Glomerular visceral epithelial cell (primary cell): Measurements from ENCODE around the gene SLC38A1.
"Not testable (repeated sequence)": the region's sequence is repeated elsewhere in the genome, so short reads cannot be mapped to it uniquely, and the experiment has no call there.

Experiments
- DNase-seq: peaks from one replicate; pipeline ENCODE4 v3.0.0-alpha.2; 2016; ENCODE audit errors: extremely low spot score

The SLC38A1 gene

GRCh38 chr12:46207644-46208043 lies 61.2 kb downstream of the SLC38A1 start:
- DNase-seq, result no peak

DNA sequence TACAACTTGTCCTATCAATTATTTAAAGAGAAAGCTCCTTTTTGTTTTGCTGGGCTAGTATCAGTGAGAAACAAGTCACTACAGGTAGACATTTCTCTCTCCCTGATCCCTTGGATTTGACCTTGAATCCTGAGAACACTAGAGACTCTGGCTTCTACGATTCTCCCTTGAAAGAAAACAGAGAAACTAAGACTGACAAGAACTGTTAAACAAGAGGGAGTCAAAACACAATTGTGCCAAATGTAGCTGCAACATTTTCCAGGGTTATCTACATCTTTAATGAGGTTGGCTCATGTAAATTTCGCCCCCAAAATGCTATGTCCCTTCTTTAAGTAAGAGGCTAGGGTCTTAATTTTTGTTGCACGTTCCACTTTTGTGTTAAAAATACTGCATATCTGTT lies 62.4 kb downstream of the SLC38A1 start:
- no peak for DNase-seq

- DNase-seq, result no peak
These were observed 63.5 kb downstream of the SLC38A1 start for GRCh38 chr12:46205294-46205693.

- DNase-seq, result no peak
These were observed 67.5 kb downstream of the SLC38A1 start for GRCh38 chr12:46201284-46201789.

GRCh38 chr12:46200551-46200950 lies 68.3 kb downstream of the SLC38A1 start:
- DNase-seq, result no peak

GRCh38 chr12:46198913-46199312 lies 69.9 kb downstream of the SLC38A1 start:
- DNase-seq, result no peak

DNA sequence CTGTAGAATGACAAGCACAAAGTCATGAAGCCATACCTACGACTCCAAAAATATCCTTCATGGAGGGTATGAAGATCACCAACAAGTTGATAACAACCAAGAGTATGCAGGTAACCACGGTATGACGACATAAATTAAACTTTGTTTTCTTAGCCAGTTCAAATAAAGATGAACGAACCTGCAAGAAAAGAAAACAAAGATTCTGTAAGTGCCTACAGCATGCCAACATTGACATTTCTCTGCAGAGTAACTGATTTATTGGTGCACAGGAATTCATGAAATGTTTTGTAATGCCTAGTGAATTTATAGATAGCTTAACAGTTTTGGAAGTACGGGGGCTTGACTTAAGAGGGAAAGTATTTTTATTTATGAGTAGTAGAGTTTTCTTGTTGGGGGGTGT lies 71.0 kb downstream of the SLC38A1 start:
- no peak for DNase-seq

DNA sequence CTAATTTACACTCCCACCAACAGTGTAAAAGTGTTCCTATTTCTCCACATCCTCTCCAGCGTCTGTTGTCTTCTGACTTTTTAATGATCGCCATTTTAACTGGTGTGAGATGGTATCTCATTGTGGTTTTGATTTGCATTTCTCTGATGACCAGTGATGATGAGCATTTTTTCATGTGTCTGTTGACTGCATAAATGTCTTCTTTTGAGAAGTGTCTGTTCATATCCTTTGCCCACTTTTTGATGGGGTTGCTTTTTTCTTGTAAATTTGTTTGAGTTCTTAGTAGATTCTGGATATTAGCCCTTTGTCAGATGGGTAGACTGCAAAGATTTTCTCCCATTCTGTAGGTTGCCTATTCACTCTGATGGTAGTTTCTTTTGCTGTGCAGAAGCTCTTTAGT lies 78.3 kb downstream of the SLC38A1 start:
- DNase-seq, result not testable (repeated sequence)

GRCh38 chr12:46188170-46188569 lies 80.7 kb downstream of the SLC38A1 start:
- DNase-seq, result no peak

DNA sequence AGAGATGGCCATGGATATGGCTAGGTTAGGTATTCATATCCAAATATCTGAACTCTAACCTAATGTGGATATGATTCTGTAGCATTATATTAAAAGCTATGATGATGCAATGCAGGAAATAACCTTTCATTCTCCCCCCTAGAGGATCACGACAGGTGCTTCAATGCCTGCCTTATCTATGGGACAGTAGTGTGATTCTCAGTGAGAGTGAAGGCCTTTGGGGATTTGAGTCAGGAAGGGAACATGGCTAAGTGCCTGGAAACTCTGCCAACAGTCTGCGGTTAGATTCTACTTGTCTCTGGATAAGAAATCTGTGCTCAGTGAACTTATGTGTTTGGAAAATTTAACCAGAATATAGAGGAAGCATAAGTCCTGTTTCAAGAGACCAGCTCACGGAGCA lies 81.8 kb downstream of the SLC38A1 start:
- DNase-seq, result no peak

DNA sequence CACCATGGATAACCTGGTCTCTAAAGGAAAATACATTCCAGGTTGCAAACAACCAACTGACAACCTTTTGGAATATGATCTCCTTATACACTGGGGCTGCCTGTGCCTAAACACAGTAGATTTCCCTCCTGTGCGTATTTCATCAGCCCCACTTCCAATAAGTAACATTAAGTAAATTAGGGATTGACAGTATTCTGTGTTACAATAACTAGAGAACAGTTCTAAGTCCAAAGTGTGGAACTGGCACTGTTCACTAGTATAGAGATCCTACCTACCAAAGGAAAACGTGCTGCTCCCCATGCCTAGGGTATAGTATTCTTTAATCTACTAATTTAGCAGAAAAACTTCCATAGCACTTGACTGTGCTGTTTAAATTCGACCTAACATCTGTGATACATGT lies 82.8 kb downstream of the SLC38A1 start:
- DNase-seq, result no peak

- DNase-seq, result no peak
These were observed 83.2 kb downstream of the SLC38A1 start for GRCh38 chr12:46185686-46186085.

DNA sequence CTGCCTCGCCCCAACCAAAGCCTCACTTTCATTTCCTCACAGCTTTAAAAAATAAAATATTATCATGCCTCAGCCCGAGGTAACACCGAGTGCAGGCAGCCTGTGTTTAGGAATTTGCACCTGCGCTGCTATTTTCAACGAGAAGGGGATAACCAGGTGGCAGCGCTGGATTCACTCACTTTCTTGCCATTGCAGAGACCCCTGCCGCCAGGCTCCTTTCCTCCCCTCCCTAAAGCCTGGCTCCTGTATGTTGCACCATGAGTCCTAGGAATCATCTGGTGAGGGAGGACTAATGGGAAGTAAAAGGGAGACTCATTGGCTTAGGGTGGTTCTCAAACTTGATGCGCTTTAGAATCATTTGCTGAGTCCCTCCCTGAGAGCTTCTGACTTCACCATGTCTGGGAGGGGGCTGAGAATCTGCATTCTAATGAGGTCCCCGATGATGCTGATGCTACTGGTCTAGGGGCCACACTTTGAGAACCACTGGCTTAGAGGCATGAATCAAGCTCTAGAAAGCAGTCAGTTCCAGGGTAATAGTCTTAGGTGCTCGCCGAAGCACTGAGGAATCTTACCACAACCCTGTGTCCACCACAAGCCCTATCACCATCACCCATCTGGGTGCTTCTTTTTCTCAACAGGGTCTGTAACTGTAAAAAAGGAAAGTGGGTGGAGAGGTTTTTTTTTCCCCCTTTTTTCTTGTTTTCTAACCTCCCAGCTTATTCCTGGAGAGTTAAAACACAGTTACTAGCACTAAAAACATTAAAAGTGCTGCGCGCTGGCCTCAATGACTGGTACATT lies 83.8 kb downstream of the SLC38A1 start:
- DNase-seq, result no peak

GRCh38 chr12:46183112-46183511 lies 85.7 kb downstream of the SLC38A1 start:
- no peak for DNase-seq

- DNase-seq, result no peak
These were observed 87.4 kb downstream of the SLC38A1 start for GRCh38 chr12:46181465-46181864.

- DNase-seq, result no peak
These were observed 89.0 kb downstream of the SLC38A1 start for GRCh38 chr12:46179693-46180452.

DNA sequence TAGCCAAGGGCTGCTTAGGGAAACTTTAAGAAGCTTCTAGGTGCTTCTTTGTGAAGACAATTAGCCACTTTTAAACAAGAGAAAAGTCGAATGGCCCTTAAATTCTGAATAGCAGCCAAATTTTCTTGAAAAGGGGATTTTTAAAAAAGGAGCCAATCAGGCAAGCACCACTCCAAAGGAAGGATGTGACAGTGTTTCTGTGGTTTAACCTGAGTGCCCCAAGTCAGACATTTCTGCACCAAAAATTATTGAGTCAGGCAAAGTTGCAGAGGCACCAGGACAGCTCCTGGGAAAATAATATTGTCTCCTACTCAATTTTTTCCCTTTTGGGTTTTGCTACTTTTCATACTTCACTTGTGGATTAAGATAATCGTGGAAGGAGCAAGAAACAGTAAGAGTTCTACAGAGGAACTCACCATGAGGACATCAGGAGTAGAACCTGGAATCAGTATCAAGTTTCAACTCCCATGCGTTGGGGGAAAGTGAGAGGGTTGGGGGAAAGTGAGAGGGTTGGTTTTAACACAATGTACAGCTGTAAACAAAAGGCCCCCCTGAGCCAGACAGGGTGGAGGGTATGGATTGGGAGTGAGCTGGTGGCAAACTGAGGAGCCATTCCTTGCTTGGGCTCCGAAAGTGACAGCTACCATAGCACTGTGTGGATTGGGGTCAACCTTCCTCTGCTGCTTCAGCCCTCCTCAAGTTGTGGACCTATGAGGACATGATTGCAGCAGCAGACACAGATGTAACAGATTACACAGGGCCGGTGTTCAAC lies 90.8 kb downstream of the SLC38A1 start:
- no peak for DNase-seq

DNA sequence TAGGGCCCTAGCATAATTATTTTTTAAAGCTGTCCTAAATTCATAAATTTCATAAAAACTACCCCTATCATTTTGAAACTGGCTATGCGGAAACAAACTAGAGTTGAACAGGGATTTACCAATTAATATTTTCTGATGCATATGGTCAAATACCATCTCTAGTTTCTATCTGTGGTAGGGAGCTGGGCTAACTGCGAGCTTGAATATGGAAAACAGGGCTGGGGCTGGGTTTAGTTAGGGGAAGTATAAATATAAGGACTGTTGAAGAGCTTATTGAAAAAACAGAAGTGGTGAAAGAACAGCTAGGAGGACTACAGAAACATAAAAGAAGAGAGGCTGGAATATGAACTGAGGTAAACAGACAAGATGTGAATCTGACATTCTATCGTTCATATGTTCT lies 91.8 kb downstream of the SLC38A1 start:
- DNase-seq, result no peak

GRCh38 chr12:46174919-46175318 lies 93.9 kb downstream of the SLC38A1 start:
- no peak for DNase-seq

DNA sequence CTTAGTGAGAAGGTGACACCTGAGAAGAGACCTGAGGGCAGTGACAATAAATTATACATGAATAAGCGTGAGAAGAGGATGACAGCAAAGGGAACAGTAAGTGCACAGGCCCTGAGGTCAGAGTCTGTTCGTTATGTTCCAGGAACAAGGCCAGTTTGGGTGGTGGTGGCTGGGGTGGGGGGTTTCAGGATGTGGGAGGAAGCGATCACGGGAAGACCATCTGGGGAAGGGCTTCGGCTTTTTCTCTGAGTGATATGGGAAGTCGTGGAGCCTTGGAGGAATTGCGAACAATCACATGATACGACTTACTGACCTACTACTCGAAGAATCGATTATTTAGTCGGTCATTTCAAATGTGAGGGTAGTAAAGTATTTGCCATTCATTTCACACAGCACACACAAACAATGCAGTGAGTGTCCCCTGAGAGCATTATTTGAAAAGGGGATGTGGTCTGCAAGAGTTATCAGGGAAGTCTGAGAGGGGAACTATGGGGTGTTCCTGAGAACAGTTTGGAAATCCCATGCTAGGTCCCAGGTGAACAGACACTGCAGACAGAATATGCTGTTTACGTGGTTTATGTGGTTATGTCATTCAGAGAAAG lies 94.7 kb downstream of the SLC38A1 start:
- no peak for DNase-seq

DNA sequence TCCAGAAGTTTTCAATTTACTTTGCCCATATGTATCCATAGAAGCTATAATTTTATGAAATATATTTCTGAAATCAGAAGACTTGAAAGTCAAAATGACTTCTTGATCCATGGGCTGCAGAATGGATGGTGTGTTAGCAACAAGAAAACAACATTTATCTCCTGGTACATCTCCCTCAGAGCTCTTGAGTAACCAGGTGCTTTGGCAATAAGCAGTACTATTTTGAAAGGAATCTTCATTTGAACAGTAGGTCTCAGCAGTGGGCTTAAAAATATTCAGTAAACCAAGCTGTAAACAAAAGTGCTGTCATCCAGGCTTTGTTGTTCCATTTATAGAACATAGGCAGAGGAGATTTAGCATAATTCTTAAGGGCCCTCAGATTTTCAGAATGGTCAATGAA lies 100.4 kb downstream of the SLC38A1 start:
- no peak for DNase-seq

GRCh38 chr12:46167412-46167811 lies 101.4 kb downstream of the SLC38A1 start:
- DNase-seq, result no peak
